Smooth muscle cell (in vitro differentiated cells): ENCODE results near the gene ENO2. TPM values are rescaled to one million over a fixed set of nuclear protein-coding genes. Genes with fewer than 3 reads are reported as not detected.
A peak's percentile ranks its signal among the peaks of the same experiment; 100 is the strongest.

ENCODE experiments used
- DNase-seq: peaks from one replicate; lab custom pipeline; 2025; ENCODE audit not compliant: unreplicated experiment; lab: John Stamatoyannopoulos, UW
- H2AFZ ChIP-seq: fragments of 200-600 bp; sonication (generic); 2 replicates; pipeline ENCODE4 v1.6.0; 2016; ENCODE audit warnings: antibody characterized with exemption, low read depth, mild to moderate bottlenecking
- H3F3A ChIP-seq: fragments of 200-600 bp; sonication (generic); 2 replicates; pipeline ENCODE4 v1.6.0; 2017; ENCODE audit warnings: antibody characterized with exemption, low read depth
- H3K27ac ChIP-seq: fragments of 200-600 bp; sonication (generic); 2 replicates; pipeline ENCODE4 v1.5.1; 2016; ENCODE audit warnings: low read depth, mild to moderate bottlenecking
- H3K27me3 ChIP-seq: fragments of 200-600 bp; sonication (generic); 2 replicates; pipeline ENCODE4 v1.6.1; 2016; ENCODE audit warnings: low read depth, mild to moderate bottlenecking
- H3K36me3 ChIP-seq: fragments of 200-600 bp; sonication (generic); 2 replicates; pipeline ENCODE4 v1.5.1; 2016; ENCODE audit warnings: low read depth
- H3K4me1 ChIP-seq: fragments of 200-600 bp; sonication (generic); 2 replicates; pipeline ENCODE4 v1.5.1; 2016; ENCODE audit warnings: low read depth
- H3K4me2 ChIP-seq: fragments of 200-600 bp; sonication (generic); 2 replicates; pipeline ENCODE4 v1.6.0; 2016; ENCODE audit warnings: mild to moderate bottlenecking
- H3K4me3 ChIP-seq: fragments of 200-600 bp; sonication (generic); 2 replicates; pipeline ENCODE4 v1.5.1; 2016; ENCODE audit warnings: mild to moderate bottlenecking
- H3K79me2 ChIP-seq: fragments of 200-600 bp; sonication (generic); 2 replicates; pipeline ENCODE4 v1.6.0; 2016; ENCODE audit warnings: low read depth, mild to moderate bottlenecking
- H3K9ac ChIP-seq: fragments of 200-600 bp; sonication (generic); 2 replicates; pipeline ENCODE4 v1.6.0; 2016; ENCODE audit warnings: low read depth
- H3K9me3 ChIP-seq: fragments of 200-600 bp; sonication (generic); replicated peaks from 2 replicates; pipeline ENCODE4 v1.5.1; 2016; ENCODE audit warnings: low read depth
- H4K20me1 ChIP-seq: fragments of 200-600 bp; sonication (generic); 2 replicates; pipeline ENCODE4 v1.6.0; 2016; ENCODE audit warnings: low read depth
- CTCF ChIP-seq: fragments of 200-600 bp; sonication (generic); IDR thresholded peaks from 2 replicates; pipeline ENCODE4 v1.5.1; 2017; ENCODE audit warnings: borderline replicate concordance, mild to moderate bottlenecking, antibody characterized with exemption; ENCODE audit not compliant: insufficient read depth, poor library complexity, severe bottlenecking
- WGBS: methylation state at CpG from one replicate; pipeline ENCODE4 v1.1.7; 2016; ENCODE audit warnings: low lambda C conversion rate; 5-methylcytosine and 5-hydroxymethylcytosine counted together
- polyA plus RNA-seq: library from polyadenylated mRNA; unstranded; fragments of >200 nt; fragmentation: Nextera tagmentation; extraction: Ambion mirVana; gene quantifications from 2 replicates; pipeline ENCODE4 v1.2.1, GENCODE V29; 2016
- total RNA-seq: library from RNA; depleted of rRNA; stranded (reverse); fragments of >200 nt; gene quantifications from 2 replicates; pipeline ENCODE4 v1.2.3, GENCODE V29; 2014

ENO2 gene
- total and polyA plus RNA-seq, 2 experiments from 2014 or later, result 52.5 to 105 TPM

- H3K4me1 ChIP-seq, result peaks cover 10% of the 10 kb centered on the region
- no peaks in the 10 kb centered on the region for H3K79me2 ChIP-seq
- DNase-seq, result no peak
- H3K9ac ChIP-seq, result no peak overlapping the region
- no peak overlapping the region for H3K27ac ChIP-seq
- peaks cover 6% of the 10 kb centered on the region for H3F3A ChIP-seq
- TF ChIP-seq CTCF, result no peak
- H3K27me3 ChIP-seq, result no peaks in the 10 kb centered on the region
- peaks cover 6% of the 10 kb centered on the region for H4K20me1 ChIP-seq
- no peak overlapping the region for H3K4me2 ChIP-seq
- no peak overlapping the region for H2AFZ ChIP-seq
- no peaks in the 10 kb centered on the region for H3K9me3 ChIP-seq
- no peak overlapping the region for H3K4me3 ChIP-seq
- WGBS, result 93% methylated on average over 8 of the region's 8 CpGs
- no peaks in the 10 kb centered on the region for H3K36me3 ChIP-seq
These were observed 33.2 kb downstream of the ENO2 start for GRCh38 chr12:6947615-6948014.

GRCh38 chr12:6948873-6949594 is 34.7 kb downstream of the ENO2 start:
- Histone ChIP-seq H4K20me1 (peaks cover 6% of the 10 kb centered on the region), H3F3A (peaks cover 6% of the 10 kb centered on the region), H3K79me2 (no peaks in the 10 kb centered on the region), H3K4me3 (no peak overlapping the region), H3K9ac (no peak overlapping the region), H3K4me1 (peaks cover 6% of the 10 kb centered on the region), H3K9me3 (no peaks in the 10 kb centered on the region), H2AFZ (no peak overlapping the region), H3K36me3 (no peaks in the 10 kb centered on the region), H3K27me3 (no peaks in the 10 kb centered on the region), H3K4me2 (no peak overlapping the region), H3K27ac (no peak overlapping the region)
- 93% methylated on average over 15 of the region's 15 CpGs for WGBS
- DNase-seq, result no peak
- no peak for TF ChIP-seq CTCF

- Histone ChIP-seq H4K20me1 (no peaks in the 10 kb centered on the region), H3K79me2 (no peaks in the 10 kb centered on the region), H3K9me3 (no peaks in the 10 kb centered on the region), H3K36me3 (no peaks in the 10 kb centered on the region), H3K27ac (no peak overlapping the region), H3K27me3 (no peaks in the 10 kb centered on the region), H3K4me2 (no peak overlapping the region), H3F3A (no peaks in the 10 kb centered on the region), H3K4me1 (no peaks in the 10 kb centered on the region), H3K4me3 (no peak overlapping the region), H2AFZ (no peak overlapping the region), H3K9ac (no peak overlapping the region)
- 52% methylated on average over 1 of the region's 1 CpG for WGBS
- peak; percentile 18 for TF ChIP-seq CTCF
- DNase-seq, result no peak
These were observed 36.0 kb downstream of the ENO2 start for GRCh38 chr12:6950401-6950801.
